ENCODE data around the gene SFRP2. TPM values are rescaled to one million over a fixed set of nuclear protein-coding genes. Genes with fewer than 3 reads are reported as not detected.

Gene SFRP2
- total and polyA plus RNA-seq, 2 donors (not counting 1 experiment from before 2014, with no cell fraction given): not detected

GRCh38 chr4:153799694-153800074 lies 10.8 kb upstream of the SFRP2 start:
- intact Hi-C loops (cut with micrococcal nuclease): no loop called here
- H3K4me1 ChIP-seq (ENCODE audit: control insufficient read depth in 2 of 2, insufficient read depth in 2 of 2, low read length in 2 of 2): no peaks in the 10 kb centered on the region
- ChIA-PET POLR2A (no interaction called here), CTCF (no interaction called here)
- no peaks in the 10 kb centered on the region for H3K79me2 ChIP-seq (ENCODE audit: control insufficient read depth, insufficient read depth, low read length)
- Mint-ChIP-seq H3K4me1 (no peaks in the 10 kb centered on the region), H3K4me3 (no peak overlapping the region), H3K9me3 (ENCODE audit: insufficient read depth) (no peaks in the 10 kb centered on the region), H3K27ac (no peak overlapping the region), H3K27me3 (peaks cover 53% of the 10 kb centered on the region)
- H3K4me3 ChIP-seq (ENCODE audit: control extremely low read depth in 1 of 5, extremely low read depth in 1 of 5, insufficient read depth in 1 of 5, low read depth in 2 of 5, low read length in 4 of 5): no peak overlapping the region
- no peak overlapping the region for H3K4me2 ChIP-seq (replicated peaks; ENCODE audit: low read depth, low read length, poor library complexity, severe bottlenecking)
- no peaks in the 10 kb centered on the region for H4K20me1 ChIP-seq (ENCODE audit: control insufficient read depth, insufficient read depth, low read length, poor library complexity, severe bottlenecking)
- H3K9ac ChIP-seq (ENCODE audit: low read length): no peak overlapping the region
- H3K9me3 ChIP-seq (ENCODE audit: control extremely low read depth in 1 of 3, control insufficient read depth in 2 of 3, insufficient read depth in 1 of 3, low read length in 2 of 3): peaks cover 0 to 1% (median 0%) of the 10 kb centered on the region in 3 donors
- no peak overlapping the region for H3K27ac ChIP-seq (ENCODE audit: low read length in 2 of 2)
- H2AFZ ChIP-seq (ENCODE audit: insufficient read depth, low read depth, low read length, poor library complexity, severe bottlenecking): no peak overlapping the region
- TF ChIP-seq, protein P1, sequence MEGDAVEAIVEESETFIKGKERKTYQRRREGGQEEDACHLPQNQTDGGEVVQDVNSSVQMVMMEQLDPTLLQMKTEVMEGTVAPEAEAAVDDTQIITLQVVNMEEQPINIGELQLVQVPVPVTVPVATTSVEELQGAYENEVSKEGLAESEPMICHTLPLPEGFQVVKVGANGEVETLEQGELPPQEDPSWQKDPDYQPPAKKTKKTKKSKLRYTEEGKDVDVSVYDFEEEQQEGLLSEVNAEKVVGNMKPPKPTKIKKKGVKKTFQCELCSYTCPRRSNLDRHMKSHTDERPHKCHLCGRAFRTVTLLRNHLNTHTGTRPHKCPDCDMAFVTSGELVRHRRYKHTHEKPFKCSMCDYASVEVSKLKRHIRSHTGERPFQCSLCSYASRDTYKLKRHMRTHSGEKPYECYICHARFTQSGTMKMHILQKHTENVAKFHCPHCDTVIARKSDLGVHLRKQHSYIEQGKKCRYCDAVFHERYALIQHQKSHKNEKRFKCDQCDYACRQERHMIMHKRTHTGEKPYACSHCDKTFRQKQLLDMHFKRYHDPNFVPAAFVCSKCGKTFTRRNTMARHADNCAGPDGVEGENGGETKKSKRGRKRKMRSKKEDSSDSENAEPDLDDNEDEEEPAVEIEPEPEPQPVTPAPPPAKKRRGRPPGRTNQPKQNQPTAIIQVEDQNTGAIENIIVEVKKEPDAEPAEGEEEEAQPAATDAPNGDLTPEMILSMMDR (IDR thresholded peaks at IDR 0.05): no peak
- TF ChIP-seq EZH2 (IDR thresholded peaks at IDR 0.05; ENCODE audit: borderline replicate concordance, insufficient read depth, low read depth, low read length, poor library complexity, severe bottlenecking): no peak
- ATAC-seq (ENCODE audit: low read depth): no peak
- peaks cover 0 to 12% (median 12%) of the 10 kb centered on the region in 4 experiments for H3K27me3 ChIP-seq (replicated peaks in 1 of 4; ENCODE audit: control extremely low read depth in 1 of 4, control insufficient read depth in 3 of 4, insufficient read depth in 4 of 4, low read length in 3 of 4)
- no CpG with 5 or more reads among the region's 2 CpGs for WGBS (ENCODE audit: insufficient coverage)
- DNase-seq: no peak
- no peaks in the 10 kb centered on the region for H3K36me3 ChIP-seq (replicated peaks in 1 of 2; ENCODE audit: control extremely low read depth in 1 of 2, control insufficient read depth in 1 of 2, extremely low read depth in 1 of 2, insufficient read depth in 2 of 2, low read length in 1 of 2)

GRCh38 chr4:153798901-153799693 lies 10.2 kb upstream of the SFRP2 start:
- Histone ChIP-seq H3K36me3 (replicated peaks in 1 of 2; ENCODE audit: control extremely low read depth in 1 of 2, control insufficient read depth in 1 of 2, extremely low read depth in 1 of 2, insufficient read depth in 2 of 2, low read length in 1 of 2) (no peaks in the 10 kb centered on the region), H3K27me3 (replicated peaks in 1 of 4; ENCODE audit: control extremely low read depth in 1 of 4, control insufficient read depth in 3 of 4, insufficient read depth in 4 of 4, low read length in 3 of 4) (peaks cover 0 to 16% (median 13%) of the 10 kb centered on the region in 4 experiments), H3K9me3 (ENCODE audit: control extremely low read depth in 1 of 3, control insufficient read depth in 2 of 3, insufficient read depth in 1 of 3, low read length in 2 of 3) (peaks cover 0 to 1% (median 0%) of the 10 kb centered on the region in 3 donors), H3K4me3 (ENCODE audit: control extremely low read depth in 1 of 5, extremely low read depth in 1 of 5, insufficient read depth in 1 of 5, low read depth in 2 of 5, low read length in 4 of 5) (no peak overlapping the region), H2AFZ (ENCODE audit: insufficient read depth, low read depth, low read length, poor library complexity, severe bottlenecking) (no peak overlapping the region), H4K20me1 (ENCODE audit: control insufficient read depth, insufficient read depth, low read length, poor library complexity, severe bottlenecking) (no peaks in the 10 kb centered on the region), H3K9ac (ENCODE audit: low read length) (no peak overlapping the region), H3K4me2 (replicated peaks; ENCODE audit: low read depth, low read length, poor library complexity, severe bottlenecking) (no peak overlapping the region), H3K4me1 (ENCODE audit: control insufficient read depth in 2 of 2, insufficient read depth in 2 of 2, low read length in 2 of 2) (no peaks in the 10 kb centered on the region), H3K27ac (ENCODE audit: low read length in 2 of 2) (no peak overlapping the region), H3K79me2 (ENCODE audit: control insufficient read depth, insufficient read depth, low read length) (no peaks in the 10 kb centered on the region)
- no peak overlapping the region for H3K4me3 Mint-ChIP-seq
- no peaks in the 10 kb centered on the region for H3K4me1 Mint-ChIP-seq
- ChIA-PET POLR2A (no interaction called here), CTCF (no interaction called here)
- ATAC-seq (ENCODE audit: low read depth) (no peak), DNase-seq (no peak)
- intact Hi-C loops (cut with micrococcal nuclease): no loop called here
- WGBS (ENCODE audit: insufficient coverage): no CpG with 5 or more reads among the region's 3 CpGs
- no peak overlapping the region for H3K27ac Mint-ChIP-seq
- H3K9me3 Mint-ChIP-seq (ENCODE audit: insufficient read depth): no peaks in the 10 kb centered on the region
- peaks cover 59% of the 10 kb centered on the region for H3K27me3 Mint-ChIP-seq
- TF ChIP-seq, protein P1 (IDR thresholded peaks at IDR 0.05): no peak
- TF ChIP-seq EZH2 (IDR thresholded peaks at IDR 0.05; ENCODE audit: borderline replicate concordance, insufficient read depth, low read depth, low read length, poor library complexity, severe bottlenecking): no peak
